GM18526 (cell line): Measurements from ENCODE around the gene SYPL2.

Experiments
- POLR2A ChIP-seq: IDR thresholded peaks from 3 replicates; pipeline ENCODE4 v1.6.1; 2011; ENCODE audit not compliant: insufficient read length; ENCODE audit errors: extremely low read depth

Gene SYPL2

DNA sequence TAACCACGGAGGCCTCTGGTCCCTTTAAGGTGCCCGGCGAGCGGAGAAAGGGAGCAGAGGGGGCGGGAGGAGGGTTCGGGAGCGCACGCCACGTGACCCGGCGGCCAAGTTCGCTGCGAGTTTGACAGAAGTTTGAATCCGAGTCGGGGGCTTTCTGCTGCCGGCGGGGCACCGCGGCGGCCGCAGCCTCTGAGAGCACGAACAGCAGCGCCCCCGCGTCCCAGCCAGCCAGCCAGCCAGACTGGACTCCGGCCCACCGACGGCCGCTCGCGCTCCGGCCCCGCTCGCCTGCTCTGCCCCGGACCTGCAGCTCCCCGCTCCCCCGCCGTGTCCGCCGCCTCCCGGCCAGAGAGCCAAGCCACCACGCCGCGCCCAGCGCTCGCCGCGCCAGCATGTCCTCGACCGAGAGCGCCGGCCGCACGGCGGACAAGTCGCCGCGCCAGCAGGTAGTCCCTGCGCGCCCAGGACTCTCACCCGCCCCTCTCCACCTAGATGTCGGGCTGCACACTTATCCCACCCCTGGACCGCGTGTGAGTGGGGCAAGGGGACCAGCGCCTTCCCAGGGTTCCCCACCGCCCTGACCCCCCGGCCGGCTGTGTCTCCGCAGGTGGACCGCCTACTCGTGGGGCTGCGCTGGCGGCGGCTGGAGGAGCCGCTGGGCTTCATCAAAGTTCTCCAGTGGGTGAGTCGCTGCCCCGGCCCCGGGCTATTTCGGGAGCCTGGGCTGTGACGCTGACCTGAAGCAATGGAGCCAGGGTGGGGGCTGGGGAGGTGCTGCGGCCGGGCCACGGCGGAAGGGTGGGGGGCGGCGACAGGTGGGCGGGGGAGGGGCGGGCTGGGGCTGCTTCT lies at the start of gene SYPL2:
SYPL2 (plus strand) TSS at position 95 of the 849 bp plus-strand sequence; CDS start at position 393, 298 bp downstream.
- no peak for TF ChIP-seq POLR2A

DNA sequence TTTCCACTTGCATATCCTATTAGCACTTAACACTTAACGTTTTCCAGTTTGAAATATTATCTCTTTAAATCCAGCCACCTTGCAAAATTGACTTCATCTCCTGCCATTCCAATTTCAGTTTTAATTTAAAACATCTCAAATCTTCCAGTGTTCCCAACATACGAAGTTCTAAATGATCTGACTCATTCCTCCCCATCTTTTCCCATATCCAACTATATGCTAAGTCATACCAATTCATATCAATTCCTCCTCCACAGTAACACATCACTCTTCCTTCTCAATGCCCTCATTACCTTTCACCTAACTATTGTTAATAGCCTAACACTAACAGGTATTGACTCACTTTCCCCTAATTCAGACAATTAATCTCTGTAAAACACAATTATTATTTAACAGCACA lies 42.8 kb upstream of the SYPL2 start:
- TF ChIP-seq POLR2A, result no peak

DNA sequence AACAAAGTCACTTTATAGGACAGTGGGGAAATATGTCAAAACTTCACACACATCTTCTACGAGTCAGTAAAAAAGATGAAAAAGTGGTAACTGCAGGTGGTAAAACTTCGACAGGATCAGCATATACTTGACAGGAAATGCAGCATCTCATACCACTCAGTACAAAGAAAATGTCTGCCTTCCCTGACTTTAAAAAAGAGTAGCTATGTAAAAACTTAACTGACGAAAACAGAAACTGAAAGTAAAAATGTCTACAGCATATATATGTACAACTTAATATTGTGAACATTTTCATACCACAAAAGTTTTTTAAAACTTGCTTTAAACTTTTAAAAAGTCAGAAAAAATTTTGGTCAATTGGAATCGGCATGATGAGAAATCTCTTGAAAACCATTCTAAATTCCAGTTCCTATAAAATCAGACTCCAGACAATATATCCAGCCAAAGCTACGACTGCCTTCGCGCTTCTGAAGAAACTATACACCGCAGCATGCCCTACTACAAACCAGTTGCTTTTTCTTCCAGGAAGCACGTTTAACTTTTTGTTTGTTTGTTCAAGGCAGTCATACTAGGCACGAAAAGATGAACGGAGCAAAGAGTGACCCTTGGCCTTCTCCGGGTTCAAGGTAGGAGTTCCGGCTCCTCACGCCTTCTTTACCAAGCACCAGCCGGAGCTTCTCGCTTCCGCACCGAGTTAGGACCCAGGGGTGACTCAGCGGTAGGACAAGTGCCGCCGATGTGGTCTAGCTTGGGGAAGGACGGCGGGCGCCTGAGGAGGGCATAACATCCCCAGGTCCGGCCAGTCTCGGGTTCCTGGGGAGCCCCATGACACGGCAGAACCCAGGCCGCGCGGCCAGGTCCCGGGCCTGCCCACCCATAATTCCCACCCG lies 40.7 kb upstream of the SYPL2 start:
- TF ChIP-seq POLR2A, result no peak

DNA sequence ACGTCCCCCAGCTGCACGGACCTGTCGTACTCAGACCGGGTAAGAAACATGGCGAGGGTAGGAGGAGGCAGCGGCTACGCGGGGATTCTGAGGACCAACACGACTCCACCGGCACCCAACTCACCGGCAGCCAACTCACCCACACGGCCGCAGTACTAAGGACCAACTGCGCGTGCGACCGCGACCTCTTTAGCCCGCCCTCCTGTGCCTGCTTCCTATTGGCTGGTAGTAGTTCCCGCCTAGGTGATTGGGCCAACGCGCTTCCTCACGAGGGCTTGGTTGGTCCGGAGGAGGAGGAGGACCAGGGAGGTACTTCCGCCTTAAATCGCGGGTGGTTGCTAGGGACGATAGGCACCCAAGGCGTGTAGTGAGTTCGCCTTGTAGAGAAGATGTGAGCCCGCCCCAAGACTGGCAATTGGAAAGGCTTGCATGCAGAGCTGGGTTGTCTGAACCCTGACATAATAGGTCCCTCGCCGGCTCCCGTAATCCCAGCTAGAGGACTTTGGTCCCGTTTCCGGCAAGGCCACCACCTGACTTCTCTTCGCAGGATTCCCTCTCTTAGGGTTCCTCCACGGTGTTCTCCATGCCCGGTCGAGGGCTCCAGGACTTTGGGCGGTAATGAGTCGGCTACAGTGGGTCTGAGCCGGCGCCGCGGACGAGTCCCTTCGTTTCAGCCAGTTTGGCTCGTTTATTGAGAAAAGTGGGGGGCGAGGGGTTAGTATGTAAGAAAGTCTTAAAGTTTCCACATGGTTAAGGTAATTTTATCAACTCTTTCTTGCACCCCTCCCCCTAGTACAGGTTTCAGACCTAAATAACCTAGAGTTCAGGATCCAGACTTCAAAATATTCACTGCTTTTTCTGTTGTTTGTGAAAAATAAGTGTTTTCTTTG lies 39.8 kb upstream of the SYPL2 start, which contains the start of gene PSMA5:
PSMA5 (minus strand) TSS at position 168 of the 890 bp plus-strand sequence; CDS start at position 50, 118 bp downstream.
- TF ChIP-seq POLR2A, result peak; percentile 95

DNA sequence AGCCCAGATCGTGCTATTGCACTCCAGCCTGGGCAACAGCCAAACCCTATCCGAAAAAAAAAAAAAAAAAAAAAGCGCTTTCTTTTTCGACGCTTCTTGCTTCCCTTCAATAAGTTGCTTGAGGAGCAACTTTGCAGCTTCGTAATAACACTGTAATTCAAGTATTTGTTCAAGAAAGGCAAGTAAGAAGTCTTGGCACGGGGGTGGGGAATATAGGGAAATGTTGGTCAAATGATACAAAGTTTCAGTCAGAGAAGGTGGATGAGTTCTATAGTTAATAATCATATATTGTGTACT lies 39.2 kb upstream of the SYPL2 start:
- TF ChIP-seq POLR2A, result no peak

DNA sequence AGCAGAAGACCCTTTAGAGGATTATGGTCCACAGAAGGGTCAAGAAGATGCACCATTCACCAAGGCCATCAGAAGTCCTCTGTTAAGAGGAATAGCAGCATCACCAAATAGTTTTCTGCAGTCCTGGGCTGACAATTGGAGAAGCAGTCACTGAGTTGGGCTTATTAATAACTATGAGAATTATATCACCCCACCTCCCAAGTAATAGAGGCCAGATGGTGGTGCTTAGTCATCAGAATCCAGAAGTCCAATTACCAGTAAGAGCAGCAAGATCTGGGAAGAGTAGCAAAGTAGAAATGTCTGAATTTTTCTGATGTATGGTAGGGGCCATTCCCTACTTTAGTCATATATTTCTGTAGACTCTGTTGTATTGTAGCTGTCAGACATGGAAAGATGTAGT lies 34.0 kb upstream of the SYPL2 start:
- TF ChIP-seq POLR2A, result no peak

DNA sequence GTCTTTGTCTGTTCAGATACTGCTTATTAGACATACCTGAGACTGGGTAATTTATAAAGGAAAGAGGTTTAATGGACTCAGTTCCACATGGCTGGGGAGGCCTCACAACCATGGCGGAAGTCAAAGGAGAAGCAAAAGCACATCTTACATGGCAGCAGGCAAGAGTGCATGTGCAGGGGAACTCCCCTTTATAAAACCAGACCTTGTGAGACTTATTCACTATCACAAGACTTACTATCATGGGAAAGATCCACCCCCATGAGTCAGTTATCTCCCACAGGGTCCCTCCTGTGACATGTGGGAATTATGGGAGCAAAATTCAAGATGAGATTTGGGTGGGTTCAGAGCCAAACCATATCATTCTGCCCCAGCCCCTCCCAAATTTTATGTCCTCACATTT lies 33.0 kb upstream of the SYPL2 start:
- no peak for TF ChIP-seq POLR2A

DNA sequence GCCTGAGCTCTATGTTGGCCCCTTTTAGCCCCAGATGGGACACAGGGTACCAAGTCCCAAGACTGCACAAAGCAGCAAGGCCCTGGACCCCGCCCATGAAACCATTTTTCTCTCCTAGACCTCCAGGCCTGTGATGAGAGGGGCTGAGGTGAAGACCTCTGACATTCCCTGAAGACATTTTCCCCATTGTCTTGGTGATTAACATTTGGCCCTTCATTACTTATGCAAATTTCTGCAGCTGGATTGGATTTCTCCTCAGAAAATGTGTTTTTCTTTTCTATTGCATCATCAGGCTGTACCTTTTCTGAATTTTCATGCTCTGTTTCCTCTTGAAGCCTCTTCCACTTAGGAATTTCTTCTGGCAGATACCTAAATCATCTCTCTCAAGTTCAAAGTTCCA lies 31.9 kb upstream of the SYPL2 start:
- no peak for TF ChIP-seq POLR2A

DNA sequence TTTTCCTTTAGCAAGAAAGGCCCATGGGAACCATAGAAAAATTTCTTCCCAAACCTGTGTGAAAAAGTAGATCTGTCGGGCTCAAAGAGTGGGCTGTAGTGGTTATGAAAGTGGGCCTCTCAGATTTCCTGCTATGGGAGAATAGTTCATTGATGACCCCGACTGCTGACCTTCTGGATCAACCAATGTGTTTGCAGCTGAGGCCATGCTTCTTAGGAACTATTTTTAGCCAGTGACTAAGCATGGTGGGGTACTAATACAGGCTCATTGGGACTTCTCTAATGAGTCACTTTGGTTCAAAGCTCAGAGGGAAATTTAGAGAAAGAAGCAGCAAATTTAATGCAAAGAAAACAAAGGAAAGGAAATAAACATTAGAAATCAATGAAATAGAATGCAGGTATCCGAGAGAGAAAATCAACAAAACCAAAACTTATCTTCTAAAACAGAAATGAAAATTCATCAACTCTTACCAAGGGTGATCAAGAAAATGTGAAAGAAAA lies 27.5 kb upstream of the SYPL2 start:
- TF ChIP-seq POLR2A, result no peak

DNA sequence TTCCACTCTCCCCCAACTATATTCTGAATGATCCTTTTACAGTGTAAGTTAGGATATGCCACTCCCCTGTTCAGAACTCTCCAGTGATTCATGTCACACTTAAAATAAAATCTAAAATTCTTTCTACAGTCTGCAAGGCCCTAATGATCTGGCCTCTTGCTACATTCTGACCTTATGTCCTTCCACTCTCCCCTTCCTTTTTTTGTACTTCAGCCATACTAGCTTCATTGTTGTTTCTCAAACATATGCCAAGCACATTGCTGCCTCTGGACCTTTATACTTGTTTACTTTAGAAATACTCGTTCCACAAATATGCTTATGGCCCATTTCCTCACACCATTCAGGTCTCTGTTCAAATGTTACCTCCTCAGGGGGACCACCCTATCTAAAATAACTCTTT lies 25.3 kb upstream of the SYPL2 start:
- TF ChIP-seq POLR2A, result no peak

DNA sequence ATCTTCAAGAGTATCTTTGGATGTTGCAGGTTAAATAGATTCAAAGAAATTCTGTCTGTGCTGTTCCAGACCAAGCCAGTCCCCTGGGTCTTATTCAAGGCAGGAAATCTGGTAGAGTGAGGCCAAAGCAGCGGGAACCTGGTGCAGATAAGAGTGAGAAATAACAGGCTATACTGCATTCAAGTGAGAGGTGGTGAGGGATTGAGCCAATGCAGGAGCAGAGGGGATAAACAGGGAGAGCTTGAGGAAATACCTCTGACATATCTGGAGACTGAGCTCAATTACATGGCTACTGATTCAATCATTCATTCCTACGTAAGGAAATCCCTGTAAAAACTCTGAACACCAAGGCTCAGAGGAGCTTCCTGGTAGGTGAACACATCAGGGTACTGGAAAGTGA lies 22.9 kb upstream of the SYPL2 start:
- TF ChIP-seq POLR2A, result no peak

DNA sequence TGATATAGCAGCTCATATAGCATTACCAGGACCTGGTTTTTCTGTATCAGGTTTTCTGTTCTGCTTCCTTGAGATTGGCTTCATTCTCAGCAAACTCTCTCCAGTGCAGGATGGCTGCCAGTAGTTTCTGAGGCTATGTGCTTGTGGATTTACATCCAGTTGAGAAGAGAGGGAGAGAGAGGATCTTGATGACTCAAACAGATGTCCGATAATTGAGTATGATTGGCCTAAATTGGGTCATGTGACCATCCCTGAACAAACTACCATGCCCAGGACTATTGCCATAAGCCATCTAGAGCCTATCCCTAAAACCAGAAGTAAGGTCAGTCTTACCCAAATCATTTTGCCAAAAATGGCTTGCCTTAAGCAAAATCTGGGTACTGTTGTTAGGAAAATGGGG lies 22.0 kb upstream of the SYPL2 start:
- TF ChIP-seq POLR2A, result no peak

DNA sequence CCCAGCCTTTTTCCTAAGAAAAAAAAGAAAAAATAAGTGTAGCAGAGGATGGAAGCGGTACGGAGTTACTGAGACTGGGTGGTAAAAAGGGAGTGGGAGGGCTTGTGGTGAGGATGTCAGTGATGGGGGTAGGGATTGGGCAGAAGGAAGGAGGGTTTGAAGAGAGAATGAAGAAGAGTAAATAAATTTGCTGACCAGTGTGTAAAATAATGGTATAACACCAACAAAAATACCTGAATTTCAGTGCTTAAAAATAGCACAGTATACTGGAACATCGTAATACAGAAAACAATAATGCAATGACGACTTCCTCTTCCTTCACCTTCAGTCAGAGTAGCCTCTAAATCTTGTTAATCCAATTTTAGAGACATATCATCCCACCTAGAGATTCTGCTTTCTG lies 18.8 kb upstream of the SYPL2 start:
- no peak for TF ChIP-seq POLR2A

DNA sequence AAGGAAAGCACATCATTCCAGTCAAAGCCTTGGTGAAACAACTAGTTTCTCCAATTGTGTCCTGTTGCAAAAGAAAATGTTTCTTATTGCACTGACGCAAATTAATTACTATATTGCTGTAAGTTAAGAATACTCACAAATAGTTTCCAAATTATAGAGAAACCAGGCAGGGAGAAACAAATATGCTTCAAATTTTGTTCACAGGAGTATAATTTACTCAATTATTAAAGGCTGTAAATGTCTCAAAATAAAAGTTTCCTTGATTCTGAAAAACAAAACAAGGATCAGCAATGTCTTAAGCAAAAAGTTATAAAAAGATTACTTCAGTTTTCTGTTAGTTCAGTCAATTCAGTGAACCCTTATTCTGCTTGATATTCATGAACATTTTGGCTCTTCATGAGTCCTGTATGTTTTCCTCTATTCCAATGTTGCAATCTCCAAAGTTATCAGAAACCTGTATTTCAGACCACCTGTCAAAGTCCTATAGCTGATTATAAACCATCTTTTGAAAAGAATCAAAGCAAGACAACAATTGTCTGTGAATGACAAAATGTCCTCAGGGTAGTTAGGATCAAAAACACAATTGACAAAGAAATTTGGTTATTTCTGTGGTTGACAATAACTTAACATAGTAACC lies 11.7 kb upstream of the SYPL2 start:
- no peak for TF ChIP-seq POLR2A
